NCI-H2227 treated with DMSO at 0.1 percent for 48 hours (cell line): ENCODE measurements around the gene MMP24OS.
A peak's percentile ranks its signal among the peaks of the same experiment; 100 is the strongest.

Experiments used
- DNase-seq: peaks from one replicate; lab custom pipeline; 2025; lab: John Stamatoyannopoulos, UW

Gene MMP24OS

GRCh38 chr20:35291654-35292503 lies 14.0 kb upstream of the MMP24OS start, which contains the start of gene FAM83C:
Gene FAM83C (minus strand): TSS chr20:35292425. CDS start chr20:35292304, 121 bp downstream.
- DNase-seq = no peak

GRCh38 chr20:35290887-35291417 lies 13.0 kb upstream of the MMP24OS start:
- DNase-seq = no peak

- DNase-seq = no peak
These were observed 12.4 kb upstream of the MMP24OS start for GRCh38 chr20:35290186-35290886.

- DNase-seq = no peak
These were observed 10.6 kb upstream of the MMP24OS start for GRCh38 chr20:35288325-35289060.

- DNase-seq = no peak
These were observed 9.8 kb upstream of the MMP24OS start for GRCh38 chr20:35287509-35288324.

GRCh38 chr20:35286899-35287508 lies 9.1 kb upstream of the MMP24OS start:
- DNase-seq = no peak

GRCh38 chr20:35286077-35286898 lies 8.4 kb upstream of the MMP24OS start:
- DNase-seq = no peak

- DNase-seq = no peak
These were observed 7.8 kb upstream of the MMP24OS start for GRCh38 chr20:35285806-35286076.

- DNase-seq = peak; percentile 68
These were observed 7.3 kb upstream of the MMP24OS start for GRCh38 chr20:35284992-35285805.

GRCh38 chr20:35284267-35284991 lies 6.5 kb upstream of the MMP24OS start, which contains the start of gene EIF6:
Gene EIF6 (minus strand): TSS chr20:35284772. CDS start chr20:35284487, 285 bp downstream.
- DNase-seq = peak; percentile 79

- no peak for DNase-seq
These were observed 5.7 kb upstream of the MMP24OS start for GRCh38 chr20:35283441-35284266.

GRCh38 chr20:35281506-35282101 lies 3.7 kb upstream of the MMP24OS start:
- no peak for DNase-seq

- DNase-seq = no peak
These were observed 2.6 kb upstream of the MMP24OS start for GRCh38 chr20:35280523-35280922.

- no peak for DNase-seq
These were observed 1.7 kb upstream of the MMP24OS start for GRCh38 chr20:35279533-35280174.

- DNase-seq = no peak
These were observed 1.1 kb upstream of the MMP24OS start for GRCh38 chr20:35279040-35279439.

- DNase-seq = no peak
These were observed 795 bp downstream of the MMP24OS start for GRCh38 chr20:35277127-35277526.

GRCh38 chr20:35276408-35276807 lies 1.5 kb downstream of the MMP24OS start:
- no peak for DNase-seq
